Neutrophil (primary cell): ENCODE data around the gene LGALS9B.
"Not testable (repeated sequence)": the region's sequence is repeated elsewhere in the genome, so short reads cannot be mapped to it uniquely, and the experiment has no call there.

ENCODE experiments used
- H3K27ac ChIP-seq: fragments of 200-600 bp; sonication (generic); 2 replicates; pipeline ENCODE4 v1.5.1; 2016; ENCODE audit warnings: mild to moderate bottlenecking, moderate library complexity
- H3K27me3 ChIP-seq: fragments of 200-600 bp; sonication (generic); 2 replicates; pipeline ENCODE4 v1.6.0; 2016; ENCODE audit warnings: mild to moderate bottlenecking
- H3K36me3 ChIP-seq: fragments of 200-600 bp; sonication (generic); 2 replicates; pipeline ENCODE4 v1.5.1; 2017
- H3K4me1 ChIP-seq, 2 experiments: fragments of 200-600 bp in 1 of 2; sonication (generic) in 1 of 2; 1 replicate in 1 of 2; 2 replicates in 1 of 2; pipeline versions ENCODE4 v1.5.1 to v1.6.1; 2013 to 2016; ENCODE audit warnings: low read depth in 1 of 2, low read length in 1 of 2, mild to moderate bottlenecking in 1 of 2, moderate library complexity in 1 of 2; ENCODE audit not compliant: control insufficient read depth in 1 of 2, insufficient read depth in 1 of 2
- H3K4me3 ChIP-seq, 2 experiments: fragments of 200-600 bp in 1 of 2; sonication (generic) in 1 of 2; 1 replicate in 1 of 2; 2 replicates in 1 of 2; pipeline ENCODE4 v1.5.1; 2013 to 2016; ENCODE audit warnings: low read depth in 1 of 2, low read length in 1 of 2, mild to moderate bottlenecking in 1 of 2, moderate library complexity in 1 of 2
- H3K9me3 ChIP-seq: fragments of 200-600 bp; sonication (generic); 2 replicates; pipeline ENCODE4 v1.5.1; 2016

Gene LGALS9B

DNA sequence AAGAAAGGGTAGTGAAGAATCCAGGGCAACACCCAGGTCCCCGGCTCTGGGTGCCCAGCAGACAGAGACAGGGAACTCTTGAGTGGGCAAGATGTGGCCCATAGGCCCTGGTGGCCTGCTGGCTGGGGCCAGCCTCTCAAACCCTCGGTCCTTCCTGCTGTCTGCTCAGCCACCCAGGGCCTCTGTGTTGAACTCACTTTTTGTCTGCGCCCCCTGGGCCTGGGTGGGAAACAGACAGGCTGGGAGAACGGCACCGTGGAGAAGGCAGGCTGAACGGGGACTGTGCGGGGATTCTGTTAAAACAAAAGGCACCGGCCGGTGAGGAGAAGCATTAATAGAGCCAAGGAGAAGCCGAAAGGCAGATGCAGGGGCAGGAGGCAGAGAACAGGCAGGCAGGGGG, 12.2 kb downstream of the LGALS9B start:
- not testable (repeated sequence) for H3K27ac ChIP-seq, H3K36me3 ChIP-seq, H3K4me3 ChIP-seq, H3K27me3 ChIP-seq, H3K4me1 ChIP-seq, H3K9me3 ChIP-seq

DNA sequence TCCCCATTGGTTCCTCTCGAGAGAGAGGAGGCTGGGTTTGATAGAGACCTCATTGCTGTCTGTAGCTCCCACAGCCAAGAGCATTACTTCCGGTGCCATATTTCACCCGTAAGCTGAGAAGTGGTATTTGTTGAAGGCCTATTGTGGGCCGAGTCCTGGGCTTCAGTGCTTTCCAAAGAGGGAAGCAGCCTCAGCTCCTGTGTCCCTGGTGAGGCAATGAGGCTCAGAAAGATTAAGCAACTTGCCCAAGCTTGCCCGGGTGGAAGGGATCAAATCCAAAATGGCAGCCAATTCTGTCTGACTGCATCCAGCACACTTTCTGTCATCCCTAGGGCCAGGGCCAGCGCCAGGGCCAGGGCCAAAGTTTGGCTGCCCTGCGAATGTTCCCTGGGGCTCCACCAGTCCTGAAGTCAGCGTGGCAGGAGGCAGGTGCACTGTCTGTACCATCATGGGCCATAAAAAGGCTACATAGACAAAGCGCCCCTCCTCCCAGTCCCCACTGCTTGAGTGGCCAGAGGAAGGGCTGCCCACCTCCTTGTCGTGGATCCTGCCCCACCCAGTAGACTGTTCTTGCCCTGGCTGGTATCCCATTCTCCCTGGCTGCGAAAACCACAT, 13.4 kb downstream of the LGALS9B start:
- H3K9me3 ChIP-seq, H3K4me3 ChIP-seq, H3K27me3 ChIP-seq, H3K27ac ChIP-seq, H3K4me1 ChIP-seq, H3K36me3 ChIP-seq: not testable (repeated sequence)

DNA sequence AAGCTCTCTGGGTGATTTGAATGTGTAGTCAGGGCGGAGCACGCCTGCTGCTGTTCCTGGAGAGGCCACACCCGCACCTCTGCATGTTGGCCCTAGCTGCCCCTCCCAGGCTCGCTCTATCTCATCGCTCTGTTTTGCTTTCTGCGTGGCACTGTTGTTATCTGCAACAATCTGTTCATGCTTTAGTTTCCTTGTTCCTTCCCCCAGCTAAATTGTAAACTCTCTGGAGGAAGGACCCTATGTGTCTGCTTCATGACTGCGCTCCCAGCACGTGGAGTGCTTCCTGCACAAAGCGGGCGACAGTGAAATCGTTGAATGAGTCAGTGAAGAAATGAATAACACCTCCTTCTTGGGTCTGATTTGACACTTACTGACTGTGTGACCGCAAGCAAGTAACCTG, 16.5 kb downstream of the LGALS9B start:
- H3K4me1 ChIP-seq, H3K4me3 ChIP-seq, H3K9me3 ChIP-seq, H3K36me3 ChIP-seq, H3K27me3 ChIP-seq, H3K27ac ChIP-seq: not testable (repeated sequence)

DNA sequence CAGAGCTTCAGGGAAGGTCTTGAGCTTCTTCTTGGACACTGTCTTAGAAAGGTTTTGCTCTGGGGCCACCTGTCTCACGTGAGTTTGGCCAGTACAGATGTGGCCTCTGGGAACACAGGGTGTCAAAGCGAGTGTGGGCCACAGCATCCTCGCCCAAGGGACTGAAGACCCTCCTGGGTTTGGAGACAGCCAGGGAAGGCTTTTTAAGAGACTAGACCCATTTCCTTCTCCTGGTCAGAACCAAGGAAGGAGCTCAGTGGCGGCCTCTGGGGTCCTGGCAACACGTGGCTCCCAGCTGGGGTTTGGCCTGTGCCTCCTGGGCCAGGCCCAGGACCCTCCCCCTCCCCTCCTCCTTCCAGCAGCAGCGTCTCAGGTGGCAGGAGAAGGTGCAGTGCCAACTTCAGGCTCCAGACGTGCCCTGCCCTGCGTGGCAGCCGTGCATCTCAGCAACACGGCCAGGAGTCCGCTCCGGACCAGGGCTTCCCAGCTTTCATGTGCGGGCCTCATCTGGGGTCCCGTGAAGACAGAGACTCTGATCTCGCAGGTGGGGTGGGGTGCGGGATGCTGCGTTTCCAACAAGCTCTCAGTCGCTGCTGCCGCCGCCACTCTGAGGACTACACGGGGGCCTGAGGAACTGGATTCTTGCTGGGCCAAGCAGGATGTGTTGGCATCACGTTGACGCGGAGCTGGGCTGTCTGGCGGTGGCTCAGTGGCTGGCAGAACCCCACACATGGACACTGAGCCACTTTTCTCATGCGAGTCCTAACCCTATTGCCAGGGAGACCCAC, 19.6 kb downstream of the LGALS9B start:
- not testable (repeated sequence) for H3K27me3 ChIP-seq, H3K4me3 ChIP-seq, H3K4me1 ChIP-seq, H3K9me3 ChIP-seq, H3K36me3 ChIP-seq, H3K27ac ChIP-seq

DNA sequence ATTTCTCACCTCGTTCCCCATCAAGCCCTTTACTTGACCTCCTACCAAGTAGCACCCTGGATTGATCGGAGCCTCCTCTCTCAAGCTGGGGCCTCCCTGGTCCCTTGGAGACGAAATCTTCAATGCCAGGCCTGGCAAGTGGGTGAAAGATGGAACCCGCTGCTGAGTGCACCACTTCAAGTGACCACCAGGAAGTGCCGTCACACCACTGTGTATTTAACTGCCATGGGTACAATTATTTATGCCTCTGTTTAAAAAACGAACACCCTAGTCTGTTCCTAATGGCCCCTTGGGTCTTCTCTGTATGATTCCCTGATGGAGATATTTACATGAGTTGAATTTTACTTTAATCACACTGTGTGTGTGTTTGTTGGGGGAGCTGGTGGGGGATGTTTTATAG, 20.4 kb downstream of the LGALS9B start:
- not testable (repeated sequence) for H3K27me3 ChIP-seq, H3K4me1 ChIP-seq, H3K27ac ChIP-seq

DNA sequence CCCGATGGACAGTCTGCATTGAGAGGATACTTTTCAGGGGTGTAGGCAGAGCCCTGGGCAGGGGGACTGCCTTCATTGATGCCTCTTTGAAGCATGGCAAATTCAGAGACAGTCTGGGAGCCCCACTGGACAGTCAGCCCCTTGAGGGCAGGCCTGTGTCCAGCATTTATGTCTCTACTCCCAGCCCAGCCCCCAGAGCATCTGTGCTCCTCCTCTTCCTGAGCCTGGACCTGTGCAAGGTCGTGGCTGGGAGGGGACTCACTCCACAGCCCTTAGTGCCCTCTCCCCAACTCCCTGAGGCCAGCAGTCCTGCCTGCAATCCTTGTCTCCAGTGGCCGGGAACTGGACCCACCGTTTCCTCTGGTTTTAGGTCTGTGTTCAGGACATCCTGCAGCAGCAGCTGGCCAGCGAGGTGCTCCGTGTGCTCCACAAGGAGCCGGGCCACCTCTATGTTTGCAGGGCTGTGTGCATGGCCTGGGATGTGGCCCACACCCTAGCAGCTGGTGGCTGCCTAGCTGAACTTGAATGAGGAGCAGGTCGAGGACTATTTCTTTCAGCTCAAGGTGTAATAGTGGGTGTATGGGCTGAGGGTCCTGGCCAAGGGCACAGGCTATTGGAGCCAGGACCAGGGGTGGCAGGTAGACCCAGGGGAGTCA, 22.6 kb downstream of the LGALS9B start:
- H3K4me3 ChIP-seq, H3K4me1 ChIP-seq, H3K27me3 ChIP-seq, H3K27ac ChIP-seq, H3K36me3 ChIP-seq, H3K9me3 ChIP-seq: not testable (repeated sequence)

More for the DNA sequence above, 20.4 kb downstream of the LGALS9B start:
- not testable (repeated sequence) for H3K4me3 ChIP-seq, H3K9me3 ChIP-seq, H3K36me3 ChIP-seq

DNA sequence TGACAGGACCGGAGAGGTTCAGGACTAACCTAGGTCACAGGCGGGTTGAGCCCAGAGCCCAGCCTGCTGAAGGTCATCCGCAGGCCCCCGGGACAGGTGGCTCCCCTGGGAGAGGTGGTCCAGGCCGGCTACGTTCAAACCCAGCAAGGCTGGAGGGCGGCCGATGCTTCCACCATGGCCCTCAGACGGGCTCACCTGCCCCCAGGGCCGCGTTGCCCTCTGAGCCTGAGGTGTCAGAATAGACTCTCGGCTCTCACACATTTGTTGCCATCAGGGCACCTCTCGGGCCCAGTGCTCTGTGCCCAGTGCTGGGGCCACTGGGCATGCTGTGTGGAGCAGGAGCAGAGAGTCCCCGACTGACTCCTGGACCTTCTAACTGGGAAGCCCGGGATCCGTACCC, 23.2 kb downstream of the LGALS9B start:
- H3K9me3 ChIP-seq, H3K36me3 ChIP-seq, H3K4me1 ChIP-seq, H3K4me3 ChIP-seq, H3K27ac ChIP-seq, H3K27me3 ChIP-seq: not testable (repeated sequence)

DNA sequence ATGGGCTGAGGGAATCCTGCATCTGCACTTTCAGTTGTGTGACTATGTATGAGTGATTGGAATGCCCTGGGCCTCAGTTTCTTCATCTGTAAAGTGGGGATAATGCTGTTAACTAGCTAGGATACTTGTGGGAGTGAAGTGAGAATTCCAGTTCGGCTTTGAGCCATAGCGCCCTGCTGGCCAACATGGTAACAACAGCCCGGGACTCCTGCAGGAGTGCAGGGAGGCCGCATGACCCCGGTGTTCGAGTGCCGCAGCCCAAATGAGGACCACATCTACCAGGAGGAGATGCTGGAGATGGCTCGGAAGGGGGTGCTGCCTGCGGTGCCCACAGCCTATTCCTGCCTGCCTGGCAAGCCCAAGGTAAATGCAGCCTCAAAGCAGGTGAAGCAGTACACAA, 23.7 kb downstream of the LGALS9B start:
- H3K36me3 ChIP-seq, H3K27me3 ChIP-seq, H3K27ac ChIP-seq, H3K9me3 ChIP-seq, H3K4me1 ChIP-seq, H3K4me3 ChIP-seq: not testable (repeated sequence)

DNA sequence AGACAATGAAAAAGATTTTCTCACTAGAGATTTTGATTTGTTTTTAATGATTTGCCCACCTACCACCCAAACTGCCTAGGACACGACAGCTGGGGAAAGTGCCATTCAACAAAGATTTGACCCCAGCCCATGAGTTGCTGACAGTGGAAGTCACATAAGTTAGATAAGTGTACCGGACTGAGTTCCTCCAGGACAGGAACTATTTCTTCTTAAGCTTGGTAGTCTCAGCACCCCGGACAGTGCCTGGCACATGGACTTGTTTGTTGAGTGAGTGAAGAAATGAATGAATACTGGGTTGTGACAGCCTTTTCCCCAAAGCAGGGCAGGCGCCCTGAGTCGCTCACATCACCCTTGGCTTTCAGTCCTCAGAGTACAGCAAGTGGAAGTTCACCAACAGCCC, 26.7 kb downstream of the LGALS9B start:
- not testable (repeated sequence) for H3K4me1 ChIP-seq, H3K27ac ChIP-seq, H3K36me3 ChIP-seq, H3K27me3 ChIP-seq, H3K9me3 ChIP-seq, H3K4me3 ChIP-seq

DNA sequence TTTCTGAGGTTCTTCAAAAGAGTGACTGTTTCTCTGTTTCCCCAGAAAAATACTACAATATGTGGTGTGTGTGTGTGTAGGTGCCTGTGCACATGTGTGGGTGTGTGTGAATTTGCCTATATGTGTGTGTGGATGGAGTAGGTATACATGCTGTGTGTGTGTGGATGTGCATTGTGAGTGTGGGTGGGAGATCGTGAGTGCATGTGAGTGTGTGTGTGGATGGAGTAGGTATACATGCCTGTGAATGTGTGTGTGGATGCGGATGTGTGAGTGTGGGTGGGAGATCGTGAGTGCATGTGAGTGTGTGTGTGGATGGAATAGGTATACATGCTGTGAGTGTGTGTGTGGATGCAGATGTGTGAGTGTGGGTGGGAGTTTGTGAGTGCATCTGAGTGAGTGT, 32.2 kb downstream of the LGALS9B start:
- not testable (repeated sequence) for H3K9me3 ChIP-seq, H3K27ac ChIP-seq, H3K4me3 ChIP-seq, H3K36me3 ChIP-seq, H3K27me3 ChIP-seq, H3K4me1 ChIP-seq

DNA sequence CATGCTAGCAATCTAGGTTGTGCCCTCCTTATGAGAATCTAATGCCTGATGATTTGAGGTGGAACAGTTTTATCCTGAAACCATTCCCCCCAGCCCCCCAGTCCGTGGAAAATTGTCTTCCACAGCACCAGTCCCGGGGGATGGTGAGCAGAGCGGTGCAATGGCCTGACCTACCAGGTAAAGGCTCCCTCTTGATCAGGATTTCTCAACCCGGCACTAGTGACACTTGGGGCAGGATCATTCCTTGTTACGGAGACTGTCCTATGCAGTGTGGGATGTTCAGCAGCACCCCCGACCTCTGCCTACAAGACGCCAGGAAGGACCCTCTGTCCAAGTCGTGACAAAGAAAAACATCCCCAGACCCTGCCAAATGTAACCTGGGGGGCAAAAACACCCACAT, 34.0 kb downstream of the LGALS9B start:
- not testable (repeated sequence) for H3K27ac ChIP-seq, H3K4me1 ChIP-seq, H3K9me3 ChIP-seq, H3K4me3 ChIP-seq, H3K27me3 ChIP-seq, H3K36me3 ChIP-seq

DNA sequence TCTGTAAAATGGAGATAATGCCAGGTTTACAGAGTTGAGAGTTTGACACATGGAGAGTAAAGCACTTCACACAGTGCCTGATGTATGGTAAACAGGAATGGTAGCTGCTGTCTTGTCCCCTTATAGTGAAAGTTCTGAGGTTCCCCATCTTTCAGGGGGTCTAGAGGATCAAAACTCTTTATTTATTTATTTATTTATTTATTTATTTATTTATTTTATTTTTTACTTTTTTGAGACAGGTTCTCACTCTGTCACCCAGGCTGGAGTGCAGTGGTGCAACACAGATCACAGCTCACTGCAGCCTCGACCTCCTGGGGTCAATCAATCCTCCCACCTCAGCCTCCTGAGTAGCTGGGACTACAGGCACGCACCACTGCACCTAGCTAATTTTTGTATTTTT, 40.1 kb downstream of the LGALS9B start:
- H3K4me3 ChIP-seq, H3K27me3 ChIP-seq, H3K4me1 ChIP-seq, H3K27ac ChIP-seq, H3K9me3 ChIP-seq, H3K36me3 ChIP-seq: not testable (repeated sequence)

DNA sequence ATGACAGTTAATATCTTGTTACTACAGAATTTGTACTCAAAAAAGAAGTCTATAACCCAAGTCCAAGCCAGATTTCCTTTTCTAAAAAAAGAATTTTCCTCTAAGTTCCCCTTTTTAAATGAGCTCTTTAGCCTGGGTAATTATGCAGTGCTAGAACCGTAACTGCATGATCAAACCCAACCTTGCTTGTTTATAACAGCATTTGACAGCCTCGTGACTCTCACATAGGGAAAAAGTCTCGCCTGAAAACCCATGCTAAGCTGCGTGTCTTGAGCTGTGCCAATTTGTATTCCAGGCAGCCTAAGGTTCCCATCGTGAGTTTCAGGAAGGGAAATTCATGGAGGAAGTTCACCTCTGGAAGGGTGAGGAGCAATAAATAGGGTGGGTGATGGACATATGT, 44.5 kb downstream of the LGALS9B start:
- not testable (repeated sequence) for H3K36me3 ChIP-seq, H3K9me3 ChIP-seq, H3K27me3 ChIP-seq, H3K4me1 ChIP-seq, H3K4me3 ChIP-seq, H3K27ac ChIP-seq

DNA sequence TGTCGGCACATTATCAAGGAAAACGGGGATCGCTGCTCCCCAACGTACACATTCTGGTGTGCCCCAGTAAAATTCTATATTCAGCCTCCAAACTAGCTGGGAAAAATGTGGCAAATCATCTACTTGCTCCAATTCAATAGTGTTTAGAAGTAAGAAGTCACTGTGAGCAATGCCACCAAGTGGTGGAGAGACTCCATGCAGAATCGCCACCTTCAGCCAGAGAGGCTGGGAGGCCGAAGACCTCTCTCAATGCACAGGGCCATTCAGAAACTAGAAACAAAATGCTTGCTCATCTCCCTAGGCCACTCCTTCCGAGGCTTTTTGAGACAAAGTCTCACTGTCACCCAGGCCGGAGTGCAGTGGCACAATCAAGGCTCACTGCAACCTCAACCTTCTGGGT, 48.5 kb downstream of the LGALS9B start:
- H3K4me1 ChIP-seq, H3K4me3 ChIP-seq, H3K27ac ChIP-seq, H3K27me3 ChIP-seq, H3K36me3 ChIP-seq, H3K9me3 ChIP-seq: not testable (repeated sequence)
